A673 (cell line): ENCODE data around the gene AVPR1B.

Experiments used
- CTCF ChIP-seq: fragments of 300-800, 200-600 bp; sonication (generic); conservative IDR thresholded peaks from 2 replicates; pipeline ENCODE4 v1.5.1; 2017; ENCODE audit warnings: low read depth, mild to moderate bottlenecking, antibody characterized with exemption, low read length, moderate library complexity, mixed read lengths
- EZH2 ChIP-seq: fragments of 200-600 bp; sonication (generic); IDR thresholded peaks from 2 replicates; pipeline ENCODE4 v1.6.1; 2017; ENCODE audit warnings: borderline replicate concordance, low read depth, mild to moderate bottlenecking, mixed read lengths, antibody characterized with exemption, low read length; ENCODE audit not compliant: poor library complexity, severe bottlenecking

- TF ChIP-seq CTCF (no peak), EZH2 (no peak)
Measured at GRCh38 chr1:206065547-206066145, 51.5 kb downstream of the AVPR1B start.
